Lower leg skin (tissue), 3 donors: ENCODE measurements around the gene KCNJ6.

Experiments used
- POLR2A ChIP-seq, 2 donors: fragments of 450-650 bp; IDR thresholded peaks; one replicate each; pipeline ENCODE4 v1.6.1; 2016 to 2017; ENCODE audit warnings: antibody characterized with exemption in 2 of 2, mild to moderate bottlenecking in 1 of 2, moderate library complexity in 1 of 2
- TF ChIP-seq, protein P1 (sequence below), 3 donors: fragments of 450-650 bp; IDR thresholded peaks; one replicate each; pipeline ENCODE4 v1.5.1; 2016; ENCODE audit warnings: antibody characterized with exemption in 3 of 3, mild to moderate bottlenecking in 3 of 3, moderate library complexity in 2 of 3

GRCh38 chr21:37620401-37620800 is 295.9 kb downstream of the KCNJ6 start:
- TF ChIP-seq, protein P1, sequence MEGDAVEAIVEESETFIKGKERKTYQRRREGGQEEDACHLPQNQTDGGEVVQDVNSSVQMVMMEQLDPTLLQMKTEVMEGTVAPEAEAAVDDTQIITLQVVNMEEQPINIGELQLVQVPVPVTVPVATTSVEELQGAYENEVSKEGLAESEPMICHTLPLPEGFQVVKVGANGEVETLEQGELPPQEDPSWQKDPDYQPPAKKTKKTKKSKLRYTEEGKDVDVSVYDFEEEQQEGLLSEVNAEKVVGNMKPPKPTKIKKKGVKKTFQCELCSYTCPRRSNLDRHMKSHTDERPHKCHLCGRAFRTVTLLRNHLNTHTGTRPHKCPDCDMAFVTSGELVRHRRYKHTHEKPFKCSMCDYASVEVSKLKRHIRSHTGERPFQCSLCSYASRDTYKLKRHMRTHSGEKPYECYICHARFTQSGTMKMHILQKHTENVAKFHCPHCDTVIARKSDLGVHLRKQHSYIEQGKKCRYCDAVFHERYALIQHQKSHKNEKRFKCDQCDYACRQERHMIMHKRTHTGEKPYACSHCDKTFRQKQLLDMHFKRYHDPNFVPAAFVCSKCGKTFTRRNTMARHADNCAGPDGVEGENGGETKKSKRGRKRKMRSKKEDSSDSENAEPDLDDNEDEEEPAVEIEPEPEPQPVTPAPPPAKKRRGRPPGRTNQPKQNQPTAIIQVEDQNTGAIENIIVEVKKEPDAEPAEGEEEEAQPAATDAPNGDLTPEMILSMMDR (IDR thresholded peaks at IDR 0.05) = no peak
- TF ChIP-seq POLR2A (IDR thresholded peaks at IDR 0.05) = no peak
